Measurements from ENCODE around the gene TBX10.
"Not testable (repeated sequence)": the region's sequence is repeated elsewhere in the genome, so short reads cannot be mapped to it uniquely, and the experiment has no call there.

DNA sequence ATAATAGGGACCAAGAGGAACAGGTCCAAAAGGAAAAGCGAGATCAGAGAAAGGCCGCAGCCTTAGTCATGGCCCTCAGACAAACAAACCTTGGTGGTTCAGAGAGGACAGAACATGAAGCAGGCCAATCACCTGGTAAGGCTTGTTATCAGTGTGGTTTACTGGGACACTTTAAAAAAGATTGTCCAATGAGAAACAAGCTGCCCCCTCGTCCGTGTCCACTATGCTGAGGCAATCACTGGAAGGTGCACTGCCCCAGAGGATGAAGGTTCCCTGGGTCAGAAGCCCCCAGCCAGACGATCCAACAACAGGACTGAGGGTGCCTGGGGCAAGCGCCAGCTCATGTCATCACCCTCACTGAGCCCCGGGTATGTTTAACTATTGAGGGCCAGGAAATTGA, 16.7 kb downstream of the TBX10 start:
- TF ChIP-seq POLR2A (IDR thresholded peaks at IDR 0.05; ENCODE audit: low read depth); CTCF (IDR thresholded peaks at IDR 0.05): not testable (repeated sequence)
